PC-3 (cell line): ENCODE data around the gene VEGFA.
A peak's percentile ranks its signal among the peaks of the same experiment; 100 is the strongest.

Experiments used
- CTCF ChIP-seq: fragments of 300-600 bp; sonication (generic); conservative IDR thresholded peaks from 2 replicates; pipeline ENCODE4 v1.5.1; 2017; ENCODE audit warnings: antibody characterized with exemption, low read depth, mild to moderate bottlenecking, low read length
- EZH2 ChIP-seq: fragments of 300-600 bp; sonication (generic); IDR thresholded peaks from one replicate; pipeline ENCODE4 v1.6.1; 2017; ENCODE audit warnings: antibody characterized with exemption, mild to moderate bottlenecking, low read length; ENCODE audit not compliant: unreplicated experiment
- EZH2phosphoT487 ChIP-seq: fragments of 300-600 bp; sonication (generic); IDR thresholded peaks from 2 replicates; pipeline ENCODE4 v1.6.1; 2018; ENCODE audit warnings: mild to moderate bottlenecking, antibody characterized with exemption, low read length, borderline replicate concordance

- TF ChIP-seq CTCF: peak; percentile 87
- TF ChIP-seq EZH2phosphoT487: no peak
- TF ChIP-seq EZH2: no peak
Observed at GRCh38 chr6:43774776-43775534, 4.9 kb downstream of the VEGFA start.
